Activated CD4-positive, alpha-beta memory T cell treated with anti-CD3 and anti-CD28 coated beads, Interleukin-2, amount 10 ng/mL, durations not matched to agents 7 days and 5 days (primary cell): ENCODE measurements around the gene SLCO3A1. TPM values are rescaled to one million over a fixed set of nuclear protein-coding genes. Genes with fewer than 3 reads are reported as not detected.

Source experiments
- CTCF ChIA-PET: fragments of 350-600 bp; sonication (Branson Sonifier 250); formaldehyde crosslinking; loops from one replicate; lab custom pipeline; 2021; ENCODE audit warnings: antibody characterized with exemption, inconsistent platforms; lab: Charles Lee
- POLR2A ChIA-PET: fragments of 350-600 bp; sonication (Branson Sonifier 250); formaldehyde crosslinking; loops from one replicate; lab custom pipeline; 2021; ENCODE audit warnings: antibody characterized with exemption; lab: Charles Lee
- DNase-seq: peaks from one replicate; pipeline ENCODE4 v3.0.0-alpha.2; 2020
- H3K27ac Mint-ChIP-seq: one replicate; pipeline ENCODE4 v1.8.0; 2021; ENCODE audit warnings: mild to moderate bottlenecking, mixed read lengths
- H3K27me3 Mint-ChIP-seq: one replicate; pipeline ENCODE4 v1.8.0; 2021; ENCODE audit warnings: mixed read lengths
- H3K36me3 Mint-ChIP-seq: one replicate; pipeline ENCODE4 v1.8.0; 2021; ENCODE audit warnings: low read depth, mixed read lengths
- H3K4me1 Mint-ChIP-seq: one replicate; pipeline ENCODE4 v1.8.0; 2021; ENCODE audit warnings: mixed read lengths
- H3K4me3 Mint-ChIP-seq: one replicate; pipeline ENCODE4 v1.8.0; 2021; ENCODE audit warnings: mild to moderate bottlenecking, mixed read lengths
- H3K9me3 Mint-ChIP-seq: one replicate; pipeline ENCODE4 v1.8.0; 2021; ENCODE audit warnings: mixed read lengths
- total RNA-seq, 2 experiments: library from RNA; stranded (reverse); gene quantifications; one replicate each; pipeline ENCODE4 v1.2.3, GENCODE V29; 2021

SLCO3A1 gene
- total RNA-seq, 2 experiments from 2014 or later, result 48.8 to 52.6 TPM

DNA sequence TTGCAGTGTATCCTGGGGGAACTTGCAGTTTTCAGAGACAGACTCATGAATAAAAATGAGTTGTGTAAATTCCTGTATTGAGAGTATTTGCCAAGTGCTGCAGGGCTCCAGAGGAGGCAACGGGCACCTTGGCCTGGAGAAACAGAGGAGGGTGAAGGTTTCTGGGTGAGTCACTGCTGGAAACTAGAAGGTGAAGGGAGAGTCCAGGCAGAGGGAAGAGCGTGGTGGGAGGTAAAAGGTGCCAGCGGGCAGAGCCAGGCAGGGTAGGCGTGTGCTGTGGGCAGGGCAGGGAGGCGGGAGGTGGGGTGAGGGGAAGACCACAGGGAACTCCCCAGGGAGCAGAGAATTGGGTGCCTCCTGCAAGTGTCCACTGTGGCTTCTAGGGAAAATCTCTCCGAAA lies 120.8 kb downstream of the SLCO3A1 start:
- Mint-ChIP-seq H3K4me3 (no peak overlapping the region), H3K27ac (no peak overlapping the region), H3K4me1 (peaks cover 2% of the 10 kb centered on the region), H3K27me3 (no peaks in the 10 kb centered on the region), H3K36me3 (no peaks in the 10 kb centered on the region), H3K9me3 (no peaks in the 10 kb centered on the region)
- ChIA-PET CTCF (no interaction called here), POLR2A (no interaction called here)
- no peak for DNase-seq

DNA sequence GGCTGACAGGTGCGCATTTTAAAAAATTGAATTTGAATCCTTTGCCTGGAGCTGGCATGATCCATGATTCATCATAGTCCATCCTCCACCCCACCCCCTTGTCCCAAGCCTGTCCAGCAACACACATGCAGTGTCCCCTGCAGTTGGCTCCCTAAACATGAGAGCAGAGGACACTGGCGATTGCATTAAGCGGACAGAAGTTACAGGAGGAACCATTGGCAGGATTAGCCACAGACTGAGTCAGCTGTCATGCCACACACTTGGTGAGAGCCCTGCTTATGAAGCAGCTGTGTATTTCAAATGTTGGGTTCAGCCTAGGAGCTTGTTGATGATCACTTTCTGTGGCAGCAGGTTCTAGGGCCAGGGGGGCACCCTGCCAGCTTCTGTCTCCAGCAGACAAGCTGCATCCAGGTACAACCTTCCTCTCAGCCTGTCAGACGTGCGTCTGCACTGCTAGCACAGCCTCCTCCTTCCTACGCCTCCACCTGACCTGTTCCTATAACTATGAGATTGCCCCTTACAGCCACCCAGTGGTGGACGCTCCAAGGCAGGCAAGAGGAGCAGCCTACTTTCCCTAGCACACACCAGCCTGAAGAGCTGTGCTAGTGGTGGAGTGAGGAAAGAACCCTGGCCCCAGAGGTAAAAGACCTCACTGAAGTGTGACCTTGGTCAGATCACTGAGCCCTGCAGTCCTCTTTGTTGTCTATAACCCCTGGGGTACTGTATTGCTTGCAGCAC lies 121.9 kb downstream of the SLCO3A1 start:
- DNase-seq, result no peak
- H3K9me3 Mint-ChIP-seq, result no peaks in the 10 kb centered on the region
- H3K36me3 Mint-ChIP-seq, result no peaks in the 10 kb centered on the region
- H3K27ac Mint-ChIP-seq, result no peak overlapping the region
- peaks cover 2% of the 10 kb centered on the region for H3K4me1 Mint-ChIP-seq
- ChIA-PET CTCF (no interaction called here), POLR2A (no interaction called here)
- H3K4me3 Mint-ChIP-seq, result no peak overlapping the region
- no peaks in the 10 kb centered on the region for H3K27me3 Mint-ChIP-seq

DNA sequence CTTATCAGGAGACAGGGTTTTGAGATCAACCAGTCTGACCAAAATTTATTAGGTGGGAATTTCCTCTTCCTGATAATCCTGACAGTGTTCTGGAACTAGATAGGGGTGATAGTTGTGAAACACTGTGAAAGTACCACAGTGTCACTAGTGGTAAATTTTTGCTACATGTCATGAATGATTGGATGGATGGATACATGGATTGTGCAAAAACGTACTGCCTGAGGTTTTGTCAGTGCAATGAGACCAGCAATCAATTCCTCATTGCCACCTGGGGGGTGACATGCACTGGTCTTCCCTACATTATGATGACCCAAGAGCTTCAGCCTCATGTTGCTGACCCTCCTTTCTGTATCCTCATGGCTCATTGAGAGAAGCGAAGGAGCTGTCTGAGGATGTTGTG lies 123.5 kb downstream of the SLCO3A1 start:
- CTCF ChIA-PET, result no interaction called here
- H3K9me3 Mint-ChIP-seq, result no peaks in the 10 kb centered on the region

GRCh38 chr15:91980502-91981267 lies 127.2 kb downstream of the SLCO3A1 start:
- no peak overlapping the region for H3K27ac Mint-ChIP-seq
- H3K36me3 Mint-ChIP-seq, result no peaks in the 10 kb centered on the region
- no peaks in the 10 kb centered on the region for H3K4me1 Mint-ChIP-seq
- no peak overlapping the region for H3K4me3 Mint-ChIP-seq
- POLR2A ChIA-PET, result no interaction called here
- H3K27me3 Mint-ChIP-seq, result no peaks in the 10 kb centered on the region
- CTCF ChIA-PET, result interaction anchor here (2.0 kb wide), 1 partner anchor 274 kb away, joined by 6 read pairs; no protein-coding TSS in a partner anchor
- H3K9me3 Mint-ChIP-seq, result no peaks in the 10 kb centered on the region
- DNase-seq, result no peak

More for the DNA sequence above, 123.5 kb downstream of the SLCO3A1 start:
- Mint-ChIP-seq H3K4me3 (no peak overlapping the region), H3K4me1 (no peaks in the 10 kb centered on the region), H3K27ac (no peak overlapping the region), H3K27me3 (no peaks in the 10 kb centered on the region), H3K36me3 (no peaks in the 10 kb centered on the region)
- no peak for DNase-seq
- POLR2A ChIA-PET, result no interaction called here

DNA sequence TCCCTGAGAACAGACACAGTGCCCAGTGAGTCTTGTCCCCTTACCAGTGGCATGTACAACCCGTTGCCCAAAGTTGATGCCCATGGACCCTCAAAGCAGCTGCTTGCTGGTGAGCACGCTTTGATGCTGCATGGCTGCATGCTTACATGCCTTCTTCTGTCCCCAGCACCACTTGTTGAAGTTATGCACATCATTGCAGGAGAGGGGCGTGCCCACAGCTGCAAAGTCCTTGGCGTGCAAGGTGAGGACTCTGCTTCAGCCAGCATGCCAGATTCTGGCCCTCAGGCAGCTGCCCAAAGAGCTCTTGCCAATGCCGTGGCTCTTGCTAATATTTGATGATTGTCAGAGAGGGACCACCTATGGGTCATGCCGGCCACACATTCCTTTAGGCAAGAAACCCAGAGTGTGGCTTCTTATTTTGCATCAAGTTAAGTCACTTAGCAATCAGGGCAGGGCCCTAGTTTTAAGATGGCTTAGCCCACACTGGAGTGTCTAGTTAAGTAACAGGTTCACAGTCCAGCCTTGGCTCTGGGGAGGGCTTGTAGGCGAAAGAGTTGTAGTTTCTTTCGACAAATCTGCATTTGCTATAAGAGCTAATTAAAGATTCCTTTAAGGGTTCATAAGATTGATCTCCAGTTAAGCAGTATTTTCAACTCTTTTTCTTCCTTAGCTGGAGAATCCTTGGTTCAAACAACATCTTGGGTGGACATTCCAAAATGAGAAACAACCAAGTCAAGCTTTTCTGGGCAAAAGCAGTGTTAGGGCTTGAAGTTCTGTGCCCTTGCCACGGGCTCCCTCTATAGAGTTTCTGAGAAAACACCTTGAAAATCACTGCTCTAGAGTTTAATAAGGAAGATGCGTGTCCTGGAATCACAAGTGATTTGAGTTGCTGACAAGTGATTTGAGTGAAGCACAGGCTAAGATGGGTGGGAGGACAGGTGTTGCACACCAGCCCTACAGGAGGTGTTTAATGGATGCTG lies 128.6 kb downstream of the SLCO3A1 start:
- Mint-ChIP-seq H3K4me1 (no peaks in the 10 kb centered on the region), H3K9me3 (no peaks in the 10 kb centered on the region), H3K4me3 (no peak overlapping the region), H3K36me3 (no peaks in the 10 kb centered on the region), H3K27ac (no peak overlapping the region), H3K27me3 (no peaks in the 10 kb centered on the region)
- ChIA-PET POLR2A (interaction anchor here (0.7 kb wide), 1 partner anchor 18 kb away, joined by 3 read pairs; no protein-coding TSS in a partner anchor), CTCF (interaction anchor here (2.0 kb wide), 1 partner anchor 276 kb away, joined by 6 read pairs; no protein-coding TSS in a partner anchor)
- no peak for DNase-seq

- no peak for DNase-seq
- no peaks in the 10 kb centered on the region for H3K36me3 Mint-ChIP-seq
- POLR2A ChIA-PET, result no interaction called here
- H3K27me3 Mint-ChIP-seq, result no peaks in the 10 kb centered on the region
- H3K9me3 Mint-ChIP-seq, result no peaks in the 10 kb centered on the region
- CTCF ChIA-PET, result no interaction called here
- no peak overlapping the region for H3K27ac Mint-ChIP-seq
- no peaks in the 10 kb centered on the region for H3K4me1 Mint-ChIP-seq
- H3K4me3 Mint-ChIP-seq, result no peak overlapping the region
Observed at GRCh38 chr15:91983729-91984340, 130.3 kb downstream of the SLCO3A1 start.

GRCh38 chr15:91985297-91985696 lies 131.8 kb downstream of the SLCO3A1 start:
- Mint-ChIP-seq H3K4me1 (no peaks in the 10 kb centered on the region), H3K36me3 (no peaks in the 10 kb centered on the region), H3K27me3 (no peaks in the 10 kb centered on the region), H3K27ac (no peak overlapping the region), H3K9me3 (no peaks in the 10 kb centered on the region), H3K4me3 (no peak overlapping the region)
- ChIA-PET POLR2A (no interaction called here), CTCF (no interaction called here)
- no peak for DNase-seq

DNA sequence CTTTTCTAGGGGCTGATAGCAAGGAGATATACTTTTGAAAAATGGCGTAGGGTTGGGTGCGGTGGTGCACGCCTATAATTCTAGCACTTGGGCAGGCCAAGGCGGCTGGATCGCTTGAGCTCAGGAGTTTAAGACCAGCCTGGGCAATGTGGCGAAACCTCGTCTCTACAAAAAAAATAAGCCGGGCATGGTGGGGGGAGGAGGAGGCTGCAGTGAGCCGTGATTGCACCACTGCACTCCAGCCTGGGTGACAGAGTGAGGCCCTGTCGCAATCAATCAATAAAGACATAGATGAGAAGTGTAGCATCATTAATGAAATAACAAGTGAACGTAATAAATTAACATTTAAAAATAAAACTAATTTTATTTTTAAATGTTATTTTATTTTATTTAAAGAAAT lies 134.6 kb downstream of the SLCO3A1 start:
- H3K36me3 Mint-ChIP-seq, result no peaks in the 10 kb centered on the region
- ChIA-PET POLR2A (no interaction called here), CTCF (no interaction called here)
- H3K4me1 Mint-ChIP-seq, result peaks cover under 1% of the 10 kb centered on the region
- DNase-seq, result no peak
- H3K27ac Mint-ChIP-seq, result no peak overlapping the region
- H3K27me3 Mint-ChIP-seq, result no peaks in the 10 kb centered on the region
- no peaks in the 10 kb centered on the region for H3K9me3 Mint-ChIP-seq
- no peak overlapping the region for H3K4me3 Mint-ChIP-seq

DNA sequence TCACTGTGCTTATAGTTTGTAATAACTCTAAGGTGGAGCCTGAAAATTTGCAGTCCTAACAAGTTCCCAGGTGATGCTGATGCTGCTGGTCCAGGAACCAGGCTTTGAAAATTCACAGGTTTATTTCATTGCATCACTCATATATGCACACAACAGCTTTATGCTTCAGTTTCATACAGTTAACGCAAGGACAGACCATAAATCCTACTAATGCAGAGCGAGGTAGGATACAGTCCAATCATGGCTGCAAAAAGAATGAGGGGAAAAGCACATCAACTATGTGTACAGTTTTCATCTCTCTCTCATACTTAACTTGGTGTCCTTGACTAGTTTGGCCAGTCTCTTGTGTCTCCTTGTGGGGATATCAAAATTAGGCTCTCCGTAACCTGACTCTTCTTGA lies 135.1 kb downstream of the SLCO3A1 start:
- no peak overlapping the region for H3K4me3 Mint-ChIP-seq
- no peaks in the 10 kb centered on the region for H3K9me3 Mint-ChIP-seq
- DNase-seq, result no peak
- ChIA-PET POLR2A (no interaction called here), CTCF (no interaction called here)
- H3K27ac Mint-ChIP-seq, result no peak overlapping the region
- H3K36me3 Mint-ChIP-seq, result no peaks in the 10 kb centered on the region
- peaks cover 2% of the 10 kb centered on the region for H3K4me1 Mint-ChIP-seq
- H3K27me3 Mint-ChIP-seq, result no peaks in the 10 kb centered on the region

DNA sequence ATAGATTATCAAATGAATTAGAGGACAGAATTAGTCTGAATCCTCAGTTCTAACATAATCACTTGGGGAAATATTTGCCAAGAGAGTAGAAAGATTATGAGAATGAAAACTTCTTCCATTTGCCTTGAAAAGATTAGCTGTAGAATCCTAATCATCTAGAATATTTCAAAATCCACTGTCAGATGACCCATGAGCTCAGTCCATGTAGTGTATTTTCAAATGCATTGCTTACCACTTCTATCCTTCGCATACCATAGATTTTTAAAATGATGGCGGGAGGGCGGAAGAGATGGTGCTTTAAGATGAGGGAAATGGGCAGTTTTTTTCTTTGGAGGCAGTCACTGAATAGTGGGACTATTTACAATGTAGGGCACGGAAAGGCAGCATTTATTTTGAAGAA lies 136.3 kb downstream of the SLCO3A1 start:
- ChIA-PET POLR2A (no interaction called here), CTCF (no interaction called here)
- DNase-seq, result no peak
- no peak overlapping the region for H3K27ac Mint-ChIP-seq
- no peaks in the 10 kb centered on the region for H3K9me3 Mint-ChIP-seq
- no peaks in the 10 kb centered on the region for H3K36me3 Mint-ChIP-seq
- H3K4me3 Mint-ChIP-seq, result no peak overlapping the region
- H3K4me1 Mint-ChIP-seq, result peaks cover 2% of the 10 kb centered on the region
- no peaks in the 10 kb centered on the region for H3K27me3 Mint-ChIP-seq

- H3K36me3 Mint-ChIP-seq, result no peaks in the 10 kb centered on the region
- ChIA-PET CTCF (no interaction called here), POLR2A (no interaction called here)
- no peak overlapping the region for H3K4me3 Mint-ChIP-seq
- no peak for DNase-seq
- peaks cover 2% of the 10 kb centered on the region for H3K4me1 Mint-ChIP-seq
- no peak overlapping the region for H3K27ac Mint-ChIP-seq
- no peaks in the 10 kb centered on the region for H3K27me3 Mint-ChIP-seq
- no peaks in the 10 kb centered on the region for H3K9me3 Mint-ChIP-seq
Observed at GRCh38 chr15:91992945-91993344, 139.4 kb downstream of the SLCO3A1 start.

DNA sequence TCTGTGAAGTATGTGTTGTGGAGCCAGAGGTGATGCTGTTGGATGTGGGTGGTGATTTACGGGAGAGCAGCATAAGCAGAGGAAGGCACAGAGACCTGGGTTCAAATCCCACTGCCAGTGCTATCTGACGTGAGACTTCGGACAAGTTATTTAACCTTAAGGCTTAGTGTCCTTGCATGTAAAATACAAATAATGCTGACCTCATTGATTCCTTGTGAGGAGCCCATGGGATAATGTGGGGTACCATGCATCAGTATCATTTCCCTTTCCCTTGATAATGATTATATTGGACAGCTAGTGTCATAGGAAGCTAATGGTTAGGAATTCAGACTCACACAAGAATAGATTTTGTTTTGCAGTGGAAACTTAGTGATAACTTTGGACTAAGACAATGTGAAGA lies 141.6 kb downstream of the SLCO3A1 start:
- Mint-ChIP-seq H3K36me3 (no peaks in the 10 kb centered on the region), H3K27ac (no peak overlapping the region), H3K4me3 (no peak overlapping the region), H3K27me3 (no peaks in the 10 kb centered on the region), H3K9me3 (no peaks in the 10 kb centered on the region), H3K4me1 (peaks cover 2% of the 10 kb centered on the region)
- POLR2A ChIA-PET, result no interaction called here
- CTCF ChIA-PET, result interaction anchor here (1.2 kb wide), 1 partner anchor 289 kb away, joined by 4 read pairs; no protein-coding TSS in a partner anchor
- no peak for DNase-seq
